Sigmoid colon (tissue), 4 donors: ENCODE measurements around the gene RFC1.

ENCODE experiments used
- EP300 ChIP-seq, 4 donors: sonication (generic); formaldehyde crosslinking; IDR thresholded peaks; one replicate each; pipeline ENCODE4 v1.6.1; 2017; ENCODE audit warnings: antibody characterized with exemption in 4 of 4
- POLR2AphosphoS5 ChIP-seq, 4 donors: sonication (generic); formaldehyde crosslinking; IDR thresholded peaks; one replicate each; pipeline ENCODE4 v1.6.1; 2017; ENCODE audit warnings: antibody characterized with exemption in 4 of 4
- TF ChIP-seq, protein P1 (sequence below), 4 experiments: fragments of 450-650 bp in 3 of 4; fragments of 200-600 bp in 1 of 4; IDR thresholded peaks; one replicate each; pipeline ENCODE4 v1.5.1; 2016 to 2019; ENCODE audit warnings: antibody characterized with exemption in 4 of 4, mild to moderate bottlenecking in 3 of 4, moderate library complexity in 2 of 4

DNA sequence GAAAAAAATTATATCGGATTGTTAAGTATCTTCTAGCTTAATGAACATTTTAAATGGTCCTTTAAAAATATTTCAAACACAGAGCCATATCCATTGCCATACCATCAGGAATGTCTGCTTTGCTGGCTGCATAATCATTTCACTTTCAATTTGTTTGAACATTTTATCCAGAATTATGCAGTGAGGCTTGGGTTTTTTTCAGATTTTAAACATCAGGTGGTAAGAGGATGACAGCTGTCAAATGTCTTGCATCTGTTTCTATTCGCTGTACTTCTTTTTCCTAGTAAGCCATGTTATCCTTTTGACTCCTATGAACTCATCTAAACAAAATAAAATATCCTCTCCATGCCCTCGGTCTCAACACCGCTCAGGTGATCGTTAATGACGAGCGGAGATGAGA, 802 bp downstream of the RFC1 start:
- TF ChIP-seq, protein P1, sequence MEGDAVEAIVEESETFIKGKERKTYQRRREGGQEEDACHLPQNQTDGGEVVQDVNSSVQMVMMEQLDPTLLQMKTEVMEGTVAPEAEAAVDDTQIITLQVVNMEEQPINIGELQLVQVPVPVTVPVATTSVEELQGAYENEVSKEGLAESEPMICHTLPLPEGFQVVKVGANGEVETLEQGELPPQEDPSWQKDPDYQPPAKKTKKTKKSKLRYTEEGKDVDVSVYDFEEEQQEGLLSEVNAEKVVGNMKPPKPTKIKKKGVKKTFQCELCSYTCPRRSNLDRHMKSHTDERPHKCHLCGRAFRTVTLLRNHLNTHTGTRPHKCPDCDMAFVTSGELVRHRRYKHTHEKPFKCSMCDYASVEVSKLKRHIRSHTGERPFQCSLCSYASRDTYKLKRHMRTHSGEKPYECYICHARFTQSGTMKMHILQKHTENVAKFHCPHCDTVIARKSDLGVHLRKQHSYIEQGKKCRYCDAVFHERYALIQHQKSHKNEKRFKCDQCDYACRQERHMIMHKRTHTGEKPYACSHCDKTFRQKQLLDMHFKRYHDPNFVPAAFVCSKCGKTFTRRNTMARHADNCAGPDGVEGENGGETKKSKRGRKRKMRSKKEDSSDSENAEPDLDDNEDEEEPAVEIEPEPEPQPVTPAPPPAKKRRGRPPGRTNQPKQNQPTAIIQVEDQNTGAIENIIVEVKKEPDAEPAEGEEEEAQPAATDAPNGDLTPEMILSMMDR (IDR thresholded peaks at IDR 0.05), result no peak
- TF ChIP-seq POLR2AphosphoS5 (IDR thresholded peaks at IDR 0.05) (no peak), EP300 (IDR thresholded peaks at IDR 0.05) (no peak)
